ENCODE data around the gene GCNA.

GCNA gene

GRCh38 chrX:71622032-71622575, 43.9 kb downstream of the GCNA start:
- DNase-seq, result no peak
- H3K9ac ChIP-seq (ENCODE audit: low read depth, low read length), result no peak overlapping the region
- H3K4me1 ChIP-seq (ENCODE audit: insufficient read depth, low read length), result peaks cover 33% of the 10 kb centered on the region
- H3K36me3 ChIP-seq (ENCODE audit: insufficient read depth, low read length), result no peaks in the 10 kb centered on the region
- H3K79me2 ChIP-seq (ENCODE audit: insufficient read depth, low read length), result no peaks in the 10 kb centered on the region
- no peak overlapping the region for H2AFZ ChIP-seq (ENCODE audit: low read depth, low read length)
- H4K20me1 ChIP-seq (ENCODE audit: insufficient read depth, low read length), result 0 out of 2 replicates have a peak, but pooled peaks cover 3% of the 10 kb centered on the region
- no peaks in the 10 kb centered on the region for H3K27me3 ChIP-seq (ENCODE audit: insufficient read depth, low read length, poor library complexity)
- H3K9me3 ChIP-seq (ENCODE audit: insufficient read depth, low read length, severe bottlenecking), result no peaks in the 10 kb centered on the region
- no peak overlapping the region for H3K27ac ChIP-seq (ENCODE audit: low read length)
- H3K4me2 ChIP-seq (ENCODE audit: insufficient read depth, low read length), result no peak overlapping the region
- no peak overlapping the region for H3K4me3 ChIP-seq (ENCODE audit: low read depth in 1 of 2, low read length in 2 of 2)
- TF ChIP-seq, protein P1, sequence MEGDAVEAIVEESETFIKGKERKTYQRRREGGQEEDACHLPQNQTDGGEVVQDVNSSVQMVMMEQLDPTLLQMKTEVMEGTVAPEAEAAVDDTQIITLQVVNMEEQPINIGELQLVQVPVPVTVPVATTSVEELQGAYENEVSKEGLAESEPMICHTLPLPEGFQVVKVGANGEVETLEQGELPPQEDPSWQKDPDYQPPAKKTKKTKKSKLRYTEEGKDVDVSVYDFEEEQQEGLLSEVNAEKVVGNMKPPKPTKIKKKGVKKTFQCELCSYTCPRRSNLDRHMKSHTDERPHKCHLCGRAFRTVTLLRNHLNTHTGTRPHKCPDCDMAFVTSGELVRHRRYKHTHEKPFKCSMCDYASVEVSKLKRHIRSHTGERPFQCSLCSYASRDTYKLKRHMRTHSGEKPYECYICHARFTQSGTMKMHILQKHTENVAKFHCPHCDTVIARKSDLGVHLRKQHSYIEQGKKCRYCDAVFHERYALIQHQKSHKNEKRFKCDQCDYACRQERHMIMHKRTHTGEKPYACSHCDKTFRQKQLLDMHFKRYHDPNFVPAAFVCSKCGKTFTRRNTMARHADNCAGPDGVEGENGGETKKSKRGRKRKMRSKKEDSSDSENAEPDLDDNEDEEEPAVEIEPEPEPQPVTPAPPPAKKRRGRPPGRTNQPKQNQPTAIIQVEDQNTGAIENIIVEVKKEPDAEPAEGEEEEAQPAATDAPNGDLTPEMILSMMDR (IDR thresholded peaks at IDR 0.05; ENCODE audit: borderline replicate concordance, extremely low read depth, low read length, poor library complexity, severe bottlenecking), result no peak
- TF ChIP-seq EZH2 (IDR thresholded peaks at IDR 0.05; ENCODE audit: borderline replicate concordance, low read depth, low read length, severe bottlenecking), result no peak
- ATAC-seq (ENCODE audit: insufficient read depth, low read depth), result no peak

GRCh38 chrX:71622576-71623450, 44.6 kb downstream of the GCNA start:
- TF ChIP-seq, protein P1 (IDR thresholded peaks at IDR 0.05; ENCODE audit: borderline replicate concordance, extremely low read depth, low read length, poor library complexity, severe bottlenecking), result no peak
- TF ChIP-seq EZH2 (IDR thresholded peaks at IDR 0.05; ENCODE audit: borderline replicate concordance, low read depth, low read length, severe bottlenecking), result no peak
- H3K4me1 ChIP-seq (ENCODE audit: insufficient read depth, low read length), result peaks cover 30% of the 10 kb centered on the region
- H3K4me2 ChIP-seq (ENCODE audit: insufficient read depth, low read length), result no peak overlapping the region
- H3K36me3 ChIP-seq (ENCODE audit: insufficient read depth, low read length), result no peaks in the 10 kb centered on the region
- DNase-seq, result peak; percentile 72
- H3K27ac ChIP-seq (ENCODE audit: low read length), result no peak overlapping the region
- peak; percentile 67 for ATAC-seq (ENCODE audit: insufficient read depth, low read depth)
- H3K4me3 ChIP-seq (ENCODE audit: low read depth in 1 of 2, low read length in 2 of 2), result no peak overlapping the region
- H3K27me3 ChIP-seq (ENCODE audit: insufficient read depth, low read length, poor library complexity), result no peaks in the 10 kb centered on the region
- H4K20me1 ChIP-seq (ENCODE audit: insufficient read depth, low read length), result 0 out of 2 replicates have a peak, but pooled peaks cover 3% of the 10 kb centered on the region
- no peaks in the 10 kb centered on the region for H3K9me3 ChIP-seq (ENCODE audit: insufficient read depth, low read length, severe bottlenecking)
- H3K9ac ChIP-seq (ENCODE audit: low read depth, low read length), result no peak overlapping the region
- H2AFZ ChIP-seq (ENCODE audit: low read depth, low read length), result no peak overlapping the region
- H3K79me2 ChIP-seq (ENCODE audit: insufficient read depth, low read length), result no peaks in the 10 kb centered on the region

DNA sequence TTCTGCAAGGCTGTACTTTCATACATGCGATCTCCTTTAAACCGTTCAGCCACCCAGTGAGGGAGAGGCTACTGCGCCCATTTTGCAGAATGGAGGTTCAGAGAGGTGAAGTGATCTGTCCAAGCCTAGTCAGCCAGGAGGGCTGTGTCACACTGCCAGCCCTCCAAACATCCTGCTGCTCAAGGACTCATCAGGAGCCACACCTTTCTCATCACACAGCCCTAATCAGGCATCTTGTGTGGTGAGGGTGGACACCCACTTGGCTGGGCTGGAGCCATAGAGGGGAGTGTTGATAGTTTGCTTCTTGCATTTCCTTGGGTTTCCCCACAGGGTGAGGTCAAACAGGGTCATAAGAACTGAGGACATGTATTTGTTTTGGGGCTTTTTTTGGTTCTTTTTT, 45.5 kb downstream of the GCNA start:
- Histone ChIP-seq H3K27ac (ENCODE audit: low read length) (no peak overlapping the region), H3K4me2 (ENCODE audit: insufficient read depth, low read length) (no peak overlapping the region), H3K4me3 (ENCODE audit: low read depth in 1 of 2, low read length in 2 of 2) (no peak overlapping the region), H3K4me1 (ENCODE audit: insufficient read depth, low read length) (peaks cover 21% of the 10 kb centered on the region), H3K27me3 (ENCODE audit: insufficient read depth, low read length, poor library complexity) (no peaks in the 10 kb centered on the region), H3K79me2 (ENCODE audit: insufficient read depth, low read length) (no peaks in the 10 kb centered on the region), H3K36me3 (ENCODE audit: insufficient read depth, low read length) (no peaks in the 10 kb centered on the region), H3K9ac (ENCODE audit: low read depth, low read length) (no peak overlapping the region), H3K9me3 (ENCODE audit: insufficient read depth, low read length, severe bottlenecking) (no peaks in the 10 kb centered on the region), H4K20me1 (ENCODE audit: insufficient read depth, low read length) (0 out of 2 replicates have a peak, but pooled peaks cover 2% of the 10 kb centered on the region), H2AFZ (ENCODE audit: low read depth, low read length) (no peak overlapping the region)
- DNase-seq (no peak), ATAC-seq (ENCODE audit: insufficient read depth, low read depth) (no peak)
- TF ChIP-seq, protein P1 (IDR thresholded peaks at IDR 0.05; ENCODE audit: borderline replicate concordance, extremely low read depth, low read length, poor library complexity, severe bottlenecking), result no peak
- TF ChIP-seq EZH2 (IDR thresholded peaks at IDR 0.05; ENCODE audit: borderline replicate concordance, low read depth, low read length, severe bottlenecking), result no peak
